ENCODE data around the gene SEMA7A. TPM values are rescaled to one million over a fixed set of nuclear protein-coding genes. Genes with fewer than 3 reads are reported as not detected.
A peak's percentile ranks its signal among the peaks of the same experiment; 100 is the strongest.

SEMA7A gene
- total and polyA plus RNA-seq, 3 experiments from 2014 or later, result 1.9 to 72.5 (median 71.2) TPM

DNA sequence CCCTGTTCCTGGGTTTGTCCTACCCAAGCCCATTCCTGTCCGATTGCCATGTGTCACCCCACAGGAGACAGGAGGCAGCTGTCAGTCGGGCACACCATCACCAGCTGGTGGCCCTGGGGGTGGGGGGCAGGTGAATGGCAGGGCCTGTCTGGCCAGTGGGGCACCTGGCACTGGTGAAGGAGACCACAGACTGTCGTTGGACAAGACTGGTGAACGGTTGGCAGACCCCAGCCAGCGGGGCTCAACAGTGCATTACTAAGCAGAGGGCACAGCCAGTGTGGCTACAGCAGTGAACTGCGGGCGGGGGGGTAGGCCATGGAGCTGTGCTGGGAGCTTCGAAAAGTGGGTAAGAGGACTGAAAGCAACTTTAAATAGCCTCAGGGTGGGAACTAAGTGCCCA lies 2.1 kb downstream of the SEMA7A start:
- Mint-ChIP-seq H3K36me3 (peaks cover 0 to 2% (median 0%) of the 10 kb centered on the region in 3 donors), H3K9me3 (no peaks in the 10 kb centered on the region)

GRCh38 chr15:74431116-74431515 lies 2.6 kb downstream of the SEMA7A start:
- peak overlapping the region; percentile 4 to 91 (median 74) for H3K27ac Mint-ChIP-seq
- H3K4me1 Mint-ChIP-seq, result peaks cover 58 to 82% (median 61%) of the 10 kb centered on the region in 3 donors
- no peaks in the 10 kb centered on the region for H3K9me3 Mint-ChIP-seq
- H3K36me3 Mint-ChIP-seq, result peaks cover 0 to 4% (median 2%) of the 10 kb centered on the region in 3 donors
- no peaks in the 10 kb centered on the region for H3K27me3 ChIP-seq (ENCODE audit: insufficient read depth, low read length, poor library complexity, severe bottlenecking)
- H3K9me3 ChIP-seq (ENCODE audit: low read length), result no peaks in the 10 kb centered on the region
- H3K27me3 Mint-ChIP-seq, result peaks cover 0 to 1% of the 10 kb centered on the region in 2 donors
- ChIA-PET POLR2A (interaction anchor here (1.8 to 2.5 kb wide), 2 partner anchors 28 to 30 kb away, joined by 9 to 18 read pairs; no protein-coding TSS in a partner anchor), CTCF (interaction anchor here (0.9 to 8.1 kb wide), 7 partner anchors 10 to 340 kb away, joined by 3 to 72 read pairs (median 5); no protein-coding TSS in a partner anchor)
- H3K4me3 Mint-ChIP-seq, result peak overlapping the region; percentile 69 to 93 (median 87)
- H3K27ac ChIP-seq (ENCODE audit: low read depth, low read length), result peak overlapping the region; percentile 77
- no peaks in the 10 kb centered on the region for H3K36me3 ChIP-seq (ENCODE audit: insufficient read depth, low read length)
- DNase-seq, result no peak
- H3K4me1 ChIP-seq (ENCODE audit: insufficient read depth, low read length), result peaks cover 19% of the 10 kb centered on the region
- H3K4me3 ChIP-seq (ENCODE audit: low read length), result no peak overlapping the region

More for the DNA sequence above, 2.1 kb downstream of the SEMA7A start:
- H3K4me1 ChIP-seq (ENCODE audit: insufficient read depth, low read length), result peaks cover 19% of the 10 kb centered on the region
- no peaks in the 10 kb centered on the region for H3K27me3 ChIP-seq (ENCODE audit: insufficient read depth, low read length, poor library complexity, severe bottlenecking)
- ChIA-PET CTCF (interaction anchor here (0.6 to 8.1 kb wide), 7 partner anchors 9 to 59 kb away, joined by 3 to 72 read pairs (median 5); no protein-coding TSS in a partner anchor), POLR2A (interaction anchor here (0.9 to 2.5 kb wide), 3 partner anchors 10 to 31 kb away, joined by 3 to 18 read pairs (median 9); no protein-coding TSS in a partner anchor)
- H3K4me1 Mint-ChIP-seq, result peaks cover 52 to 76% (median 56%) of the 10 kb centered on the region in 3 donors
- H3K9me3 ChIP-seq (ENCODE audit: low read length), result no peaks in the 10 kb centered on the region
- H3K4me3 ChIP-seq (ENCODE audit: low read length), result peak overlapping the region; percentile 4
- H3K27ac ChIP-seq (ENCODE audit: low read depth, low read length), result peak overlapping the region; percentile 77
- no peaks in the 10 kb centered on the region for H3K36me3 ChIP-seq (ENCODE audit: insufficient read depth, low read length)
- no peak for DNase-seq
- H3K4me3 Mint-ChIP-seq, result peak overlapping the region; percentile 74 to 93 (median 87)
- H3K27me3 Mint-ChIP-seq, result peaks cover 0 to 1% of the 10 kb centered on the region in 2 donors
- peak overlapping the region in 6 of 8 donors; percentile 55 to 91 (median 78) for H3K27ac Mint-ChIP-seq

- H3K36me3 ChIP-seq (ENCODE audit: insufficient read depth, low read length), result no peaks in the 10 kb centered on the region
- Mint-ChIP-seq H3K27me3 (peaks cover 0 to 1% of the 10 kb centered on the region in 2 donors), H3K9me3 (no peaks in the 10 kb centered on the region), H3K4me1 (peaks cover 62 to 83% (median 63%) of the 10 kb centered on the region in 3 donors), H3K36me3 (peaks cover 0 to 4% (median 2%) of the 10 kb centered on the region in 3 donors), H3K27ac (peak overlapping the region; percentile 50 to 91 (median 84)), H3K4me3 (peak overlapping the region in 4 of 7 donors; percentile 74 to 88 (median 87))
- H3K27ac ChIP-seq (ENCODE audit: low read depth, low read length), result peak overlapping the region; percentile 27
- ChIA-PET POLR2A (interaction anchor here (2.5 kb wide), 1 partner anchor 27 kb away, joined by 18 read pairs; no protein-coding TSS in a partner anchor), CTCF (interaction anchor here (1.0 to 8.1 kb wide), 5 partner anchors 10 to 341 kb away, joined by 3 to 72 read pairs (median 7); no protein-coding TSS in a partner anchor)
- no peak overlapping the region for H3K4me3 ChIP-seq (ENCODE audit: low read length)
- peaks cover 19% of the 10 kb centered on the region for H3K4me1 ChIP-seq (ENCODE audit: insufficient read depth, low read length)
- no peaks in the 10 kb centered on the region for H3K9me3 ChIP-seq (ENCODE audit: low read length)
- no peak for DNase-seq
- no peaks in the 10 kb centered on the region for H3K27me3 ChIP-seq (ENCODE audit: insufficient read depth, low read length, poor library complexity, severe bottlenecking)
Observed at GRCh38 chr15:74430510-74430951, 3.2 kb downstream of the SEMA7A start.

- peak overlapping the region; percentile 27 for H3K27ac ChIP-seq (ENCODE audit: low read depth, low read length)
- no peak for DNase-seq
- peaks cover 0 to 1% of the 10 kb centered on the region in 2 donors for H3K27me3 Mint-ChIP-seq
- H3K4me1 Mint-ChIP-seq, result peaks cover 61 to 83% (median 64%) of the 10 kb centered on the region in 3 donors
- POLR2A ChIA-PET, result no interaction called here
- H3K36me3 Mint-ChIP-seq, result peaks cover 0 to 4% (median 2%) of the 10 kb centered on the region in 3 donors
- no peaks in the 10 kb centered on the region for H3K27me3 ChIP-seq (ENCODE audit: insufficient read depth, low read length, poor library complexity, severe bottlenecking)
- peak overlapping the region in 1 of 7 donors; percentile 63 for H3K4me3 Mint-ChIP-seq
- CTCF ChIA-PET, result interaction anchor here (1.0 to 8.1 kb wide), 3 partner anchors 46 to 341 kb away, joined by 3 to 72 read pairs (median 7); no protein-coding TSS in a partner anchor
- H3K27ac Mint-ChIP-seq, result peak overlapping the region in 7 of 8 donors; percentile 13 to 90 (median 68)
- H3K9me3 ChIP-seq (ENCODE audit: low read length), result no peaks in the 10 kb centered on the region
- H3K4me1 ChIP-seq (ENCODE audit: insufficient read depth, low read length), result peaks cover 16% of the 10 kb centered on the region
- no peak overlapping the region for H3K4me3 ChIP-seq (ENCODE audit: low read length)
- H3K36me3 ChIP-seq (ENCODE audit: insufficient read depth, low read length), result no peaks in the 10 kb centered on the region
- H3K9me3 Mint-ChIP-seq, result no peaks in the 10 kb centered on the region
Observed at GRCh38 chr15:74429781-74430400, 3.9 kb downstream of the SEMA7A start.

DNA sequence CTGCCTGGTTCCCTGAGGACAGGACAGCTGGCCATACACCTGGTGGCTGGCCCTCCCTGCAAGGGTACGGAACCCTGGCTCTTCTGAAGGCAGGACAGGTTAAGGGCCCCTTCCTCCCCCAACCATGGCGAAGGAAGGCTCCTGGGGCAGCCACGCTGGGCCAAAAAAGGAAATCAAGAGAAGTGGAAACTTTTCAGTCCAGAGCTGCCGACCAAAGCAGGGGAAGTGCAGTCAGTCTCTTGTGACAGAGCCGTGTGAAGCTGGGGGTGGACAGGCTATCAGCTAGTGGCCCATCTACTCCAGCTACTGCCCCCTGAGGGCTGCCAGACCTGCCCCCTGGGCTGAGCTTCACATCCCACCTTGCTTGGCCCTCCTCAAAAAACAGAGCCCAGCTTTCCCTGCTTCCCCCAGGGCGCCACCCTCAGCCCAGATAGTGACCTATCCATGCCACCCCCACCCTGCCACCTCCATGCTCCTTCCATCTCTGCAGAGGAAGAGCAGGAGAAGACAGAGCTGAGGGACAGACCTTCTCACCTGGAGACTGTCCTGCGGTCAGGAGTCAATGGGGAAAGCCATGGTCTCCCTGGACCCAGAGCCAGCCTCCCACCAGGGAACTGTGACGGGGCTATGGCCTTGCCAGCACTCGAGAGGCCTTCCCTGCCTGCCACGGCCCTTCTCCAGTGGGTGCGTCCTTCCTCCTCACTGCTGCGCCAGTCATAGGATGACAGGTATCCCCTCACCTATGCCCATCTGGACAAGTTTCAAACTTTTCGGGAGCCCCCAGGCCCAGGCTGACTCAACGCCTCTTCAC lies 4.6 kb downstream of the SEMA7A start:
- POLR2A ChIA-PET, result no interaction called here
- no peak overlapping the region for H3K27ac ChIP-seq (ENCODE audit: low read depth, low read length)
- H3K4me1 Mint-ChIP-seq, result peaks cover 57 to 82% (median 62%) of the 10 kb centered on the region in 3 donors

GRCh38 chr15:74428442-74428787 lies 5.3 kb downstream of the SEMA7A start:
- Histone ChIP-seq H3K9me3 (ENCODE audit: low read length) (no peaks in the 10 kb centered on the region), H3K27me3 (ENCODE audit: insufficient read depth, low read length, poor library complexity, severe bottlenecking) (no peaks in the 10 kb centered on the region), H3K27ac (ENCODE audit: low read depth, low read length) (no peak overlapping the region), H3K4me1 (ENCODE audit: insufficient read depth, low read length) (peaks cover 7% of the 10 kb centered on the region), H3K36me3 (ENCODE audit: insufficient read depth, low read length) (no peaks in the 10 kb centered on the region), H3K4me3 (ENCODE audit: low read length) (no peak overlapping the region)
- Mint-ChIP-seq H3K4me3 (no peak overlapping the region), H3K36me3 (peaks cover 0 to 6% (median 2%) of the 10 kb centered on the region in 3 donors), H3K4me1 (peaks cover 59 to 87% (median 59%) of the 10 kb centered on the region in 3 donors), H3K27ac (peak overlapping the region in 5 of 8 donors; percentile 19 to 85 (median 69)), H3K9me3 (no peaks in the 10 kb centered on the region), H3K27me3 (peaks cover 0 to 1% of the 10 kb centered on the region in 2 donors)
- CTCF ChIA-PET, result interaction anchor here (1.1 to 8.1 kb wide), 3 partner anchors 11 to 45 kb away, joined by 3 to 72 read pairs (median 3); no protein-coding TSS in a partner anchor
- DNase-seq, result no peak
- POLR2A ChIA-PET, result no interaction called here

More for the DNA sequence above, 4.6 kb downstream of the SEMA7A start:
- Mint-ChIP-seq H3K9me3 (no peaks in the 10 kb centered on the region), H3K27ac (peak overlapping the region in 6 of 8 donors; percentile 10 to 90 (median 73)), H3K27me3 (peaks cover 0 to 1% of the 10 kb centered on the region in 2 donors), H3K4me3 (peak overlapping the region in 1 of 7 donors; percentile 2), H3K36me3 (peaks cover 0 to 4% (median 2%) of the 10 kb centered on the region in 3 donors)
- Histone ChIP-seq H3K27me3 (ENCODE audit: insufficient read depth, low read length, poor library complexity, severe bottlenecking) (no peaks in the 10 kb centered on the region), H3K9me3 (ENCODE audit: low read length) (no peaks in the 10 kb centered on the region), H3K36me3 (ENCODE audit: insufficient read depth, low read length) (no peaks in the 10 kb centered on the region), H3K4me1 (ENCODE audit: insufficient read depth, low read length) (peaks cover 9% of the 10 kb centered on the region), H3K4me3 (ENCODE audit: low read length) (no peak overlapping the region)
- CTCF ChIA-PET, result interaction anchor here (1.1 to 8.1 kb wide), 3 partner anchors 10 to 45 kb away, joined by 3 to 72 read pairs (median 3); no protein-coding TSS in a partner anchor
- DNase-seq, result no peak

- peak overlapping the region in 5 of 8 donors; percentile 43 to 91 (median 82) for H3K27ac Mint-ChIP-seq
Observed at GRCh38 chr15:74427607-74428441, 5.9 kb downstream of the SEMA7A start.

More at GRCh38 chr15:74427607-74428441, 5.9 kb downstream of the SEMA7A start:
- H3K27me3 Mint-ChIP-seq, result peaks cover 0 to 1% of the 10 kb centered on the region in 2 donors
- H3K9me3 Mint-ChIP-seq, result no peaks in the 10 kb centered on the region
- Histone ChIP-seq H3K27me3 (ENCODE audit: insufficient read depth, low read length, poor library complexity, severe bottlenecking) (no peaks in the 10 kb centered on the region), H3K36me3 (ENCODE audit: insufficient read depth, low read length) (no peaks in the 10 kb centered on the region), H3K9me3 (ENCODE audit: low read length) (no peaks in the 10 kb centered on the region), H3K4me1 (ENCODE audit: insufficient read depth, low read length) (peaks cover 7% of the 10 kb centered on the region), H3K4me3 (ENCODE audit: low read length) (no peak overlapping the region), H3K27ac (ENCODE audit: low read depth, low read length) (no peak overlapping the region)
- H3K4me3 Mint-ChIP-seq, result no peak overlapping the region
- ChIA-PET POLR2A (no interaction called here), CTCF (interaction anchor here (1.1 to 8.1 kb wide), 5 partner anchors 12 to 45 kb away, joined by 3 to 72 read pairs (median 6); no protein-coding TSS in a partner anchor)
- H3K36me3 Mint-ChIP-seq, result peaks cover 0 to 6% (median 2%) of the 10 kb centered on the region in 3 donors
- DNase-seq, result no peak
- peaks cover 59 to 89% (median 59%) of the 10 kb centered on the region in 3 donors for H3K4me1 Mint-ChIP-seq
